Panc1 (cell line): ENCODE measurements around the gene EFNA5. TPM values are rescaled to one million over a fixed set of nuclear protein-coding genes. Genes with fewer than 3 reads are reported as not detected.
"Not testable (repeated sequence)": the region's sequence is repeated elsewhere in the genome, so short reads cannot be mapped to it uniquely, and the experiment has no call there.

Experiments
- ATAC-seq: fragments of 200-7000 bp; cut with Tn5 transposase; 2 replicates; pipeline ENCODE4 v1.9.1; 2020; ENCODE audit warnings: mild to moderate bottlenecking, moderate library complexity
- BruUV-seq: library from RNA; stranded (reverse); fragments of 400-500 nt; replicated peaks from 2 replicates; lab custom pipeline; 2021; lab: Mats Ljungman, UMichigan
- CTCF ChIA-PET: fragments of 300-600 bp; sonication (Branson Sonifier 250); formaldehyde crosslinking; loops from one replicate; lab custom pipeline; 2022; ENCODE audit warnings: antibody characterized with exemption; lab: Charles Lee
- POLR2A ChIA-PET: fragments of 300-600 bp; sonication (Branson Sonifier 250); formaldehyde crosslinking; loops from one replicate; lab custom pipeline; 2022; ENCODE audit warnings: antibody characterized with exemption; lab: Charles Lee
- DNase-seq: peaks from one replicate; pipeline ENCODE4 v3.0.0-alpha.2; 2010; ENCODE audit warnings: low read depth, low spot score
- H3K27ac ChIP-seq: 2 replicates; pipeline ENCODE4 v1.5.1; 2011; ENCODE audit warnings: mild to moderate bottlenecking, low read length, inconsistent platforms
- H3K27me3 ChIP-seq: fragments of 200-500 bp; sonication (Bioruptor generic); 2 replicates; pipeline ENCODE4 v1.6.0; 2014; ENCODE audit warnings: low read length, inconsistent platforms; ENCODE audit not compliant: control insufficient read depth, insufficient read depth
- H3K36me3 ChIP-seq: fragments of 200-500 bp; sonication (Bioruptor generic); 2 replicates; pipeline ENCODE4 v1.5.1; 2014; ENCODE audit warnings: inconsistent platforms, mild to moderate bottlenecking, low read length, moderate library complexity; ENCODE audit not compliant: control insufficient read depth, insufficient read depth
- H3K4me1 ChIP-seq: 2 replicates; pipeline ENCODE4 v1.5.1; 2011; ENCODE audit warnings: inconsistent platforms, mild to moderate bottlenecking, low read length, moderate library complexity; ENCODE audit not compliant: control insufficient read depth, insufficient read depth
- H3K4me3 ChIP-seq, 2 experiments: 2 replicates each; pipeline ENCODE4 v1.5.1; 2011 to 2012; ENCODE audit warnings: low read depth in 2 of 2, low read length in 2 of 2, mild to moderate bottlenecking in 2 of 2, inconsistent platforms in 1 of 2, moderate library complexity in 1 of 2
- H3K9me3 ChIP-seq: fragments of 200-500 bp; sonication (Bioruptor generic); 2 replicates; pipeline ENCODE4 v1.5.1; 2014; ENCODE audit warnings: low read depth, mild to moderate bottlenecking, inconsistent platforms, low read length, moderate library complexity; ENCODE audit not compliant: control insufficient read depth, insufficient read depth
- CTCF ChIP-seq: fragments of 450-650 bp; IDR thresholded peaks from 2 replicates; pipeline ENCODE4 v1.5.1; 2017; ENCODE audit warnings: mild to moderate bottlenecking
- POLR2AphosphoS5 ChIP-seq: IDR thresholded peaks from 2 replicates; pipeline ENCODE4 v1.6.1; 2012; ENCODE audit warnings: mild to moderate bottlenecking, low read depth, low read length, moderate library complexity
- REST ChIP-seq, 2 experiments: IDR thresholded peaks; 2 replicates each; pipeline ENCODE4 v1.6.1; 2011 to 2012; ENCODE audit warnings: low read depth in 2 of 2, control low read depth in 1 of 2, low read length in 1 of 2, mild to moderate bottlenecking in 1 of 2, moderate library complexity in 1 of 2; ENCODE audit not compliant: insufficient read depth in 1 of 2
- SIN3A ChIP-seq: IDR thresholded peaks from 2 replicates; pipeline ENCODE4 v1.6.1; 2012; ENCODE audit warnings: low read depth, mild to moderate bottlenecking, low read length, moderate library complexity, borderline replicate concordance; ENCODE audit not compliant: insufficient read depth
- TCF7L2 ChIP-seq: IDR thresholded peaks from 2 replicates; pipeline ENCODE4 v1.6.1; 2011; ENCODE audit warnings: mild to moderate bottlenecking, low read depth, low read length, inconsistent platforms
- in situ Hi-C: cut with HindIII; loops from 2 replicates; pipeline ENCODE4 v1.10.0; 2016; ENCODE audit warnings: low sequenced_read_pairs, low pct_unique_long_range_greater_than_20kb
- intact Hi-C: fragments of 100-400 bp; cut with micrococcal nuclease; formaldehyde crosslinking; loops from one replicate; pipeline ENCODE4 v1.10.0; 2022; ENCODE audit not compliant: unreplicated experiment
- total RNA-seq: library from RNA; stranded (reverse); gene quantifications from one replicate; pipeline ENCODE4 v1.2.1, GENCODE V29; 2021; ENCODE audit not compliant: unreplicated experiment

EFNA5 gene
- total RNA-seq, 1 experiment from 2014 or later: 30.5 TPM

- in situ Hi-C loops: no loop called here
- POLR2A ChIA-PET: no interaction called here
- H3K36me3 ChIP-seq: no peaks in the 10 kb centered on the region
- intact Hi-C loops: no loop called here
- H3K4me3 ChIP-seq: no peak overlapping the region
- TF ChIP-seq TCF7L2 (no peak), CTCF (no peak), POLR2AphosphoS5 (no peak), SIN3A (no peak), REST (IDR thresholded peaks at IDR 0.05; ENCODE audit: insufficient read depth in 1 of 2, low read depth in 2 of 2, low read length in 1 of 2) (no peak)
- ATAC-seq: no peak
- H3K4me1 ChIP-seq: peaks cover 7% of the 10 kb centered on the region; the same call in 1 of the 2 replicates
- no TSS peak for BruUV-seq
- DNase-seq: no peak
- H3K27me3 ChIP-seq: no peaks in the 10 kb centered on the region
- CTCF ChIA-PET: no interaction called here
- no peak overlapping the region for H3K27ac ChIP-seq
- H3K9me3 ChIP-seq: no peaks in the 10 kb centered on the region
Measured at GRCh38 chr5:107496466-107496865, 174.3 kb downstream of the EFNA5 start.

GRCh38 chr5:107494129-107494528 is 176.6 kb downstream of the EFNA5 start:
- H3K9me3 ChIP-seq, ATAC-seq, intact Hi-C loops, DNase-seq, H3K27ac ChIP-seq, H3K27me3 ChIP-seq, CTCF ChIA-PET, in situ Hi-C loops, H3K4me3 ChIP-seq, H3K4me1 ChIP-seq, POLR2A ChIA-PET, H3K36me3 ChIP-seq, BruUV-seq: not testable (repeated sequence)

- H3K9me3 ChIP-seq: no peaks in the 10 kb centered on the region
- no peak overlapping the region for H3K27ac ChIP-seq
- in situ Hi-C loops (no loop called here), intact Hi-C loops (no loop called here)
- H3K27me3 ChIP-seq: no peaks in the 10 kb centered on the region
- ATAC-seq (no peak), DNase-seq (no peak)
- ChIA-PET CTCF (no interaction called here), POLR2A (no interaction called here)
- no peaks in the 10 kb centered on the region for H3K4me1 ChIP-seq
- no TSS peak for BruUV-seq
- TF ChIP-seq CTCF (no peak), TCF7L2 (no peak), SIN3A (no peak), POLR2AphosphoS5 (no peak), REST (IDR thresholded peaks at IDR 0.05; ENCODE audit: insufficient read depth in 1 of 2, low read depth in 2 of 2, low read length in 1 of 2) (no peak)
- H3K4me3 ChIP-seq: no peak overlapping the region
- H3K36me3 ChIP-seq: no peaks in the 10 kb centered on the region
Measured at GRCh38 chr5:107487056-107487542, 183.6 kb downstream of the EFNA5 start.
